Stimulated activated CD8-positive, alpha-beta memory T cell treated with anti-CD3 and anti-CD28 coated beads, Interleukin-7, amount 100 ng/mL, for 4 hours (primary cell): Measurements from ENCODE around the gene TMEM141.
"Not testable (repeated sequence)": the region's sequence is repeated elsewhere in the genome, so short reads cannot be mapped to it uniquely, and the experiment has no call there.

Source experiments
- DNase-seq, 2 donors: peaks; one replicate each; pipeline ENCODE4 v3.0.0-alpha.2; 2020; ENCODE audit warnings: low read depth in 2 of 2

The TMEM141 gene

DNA sequence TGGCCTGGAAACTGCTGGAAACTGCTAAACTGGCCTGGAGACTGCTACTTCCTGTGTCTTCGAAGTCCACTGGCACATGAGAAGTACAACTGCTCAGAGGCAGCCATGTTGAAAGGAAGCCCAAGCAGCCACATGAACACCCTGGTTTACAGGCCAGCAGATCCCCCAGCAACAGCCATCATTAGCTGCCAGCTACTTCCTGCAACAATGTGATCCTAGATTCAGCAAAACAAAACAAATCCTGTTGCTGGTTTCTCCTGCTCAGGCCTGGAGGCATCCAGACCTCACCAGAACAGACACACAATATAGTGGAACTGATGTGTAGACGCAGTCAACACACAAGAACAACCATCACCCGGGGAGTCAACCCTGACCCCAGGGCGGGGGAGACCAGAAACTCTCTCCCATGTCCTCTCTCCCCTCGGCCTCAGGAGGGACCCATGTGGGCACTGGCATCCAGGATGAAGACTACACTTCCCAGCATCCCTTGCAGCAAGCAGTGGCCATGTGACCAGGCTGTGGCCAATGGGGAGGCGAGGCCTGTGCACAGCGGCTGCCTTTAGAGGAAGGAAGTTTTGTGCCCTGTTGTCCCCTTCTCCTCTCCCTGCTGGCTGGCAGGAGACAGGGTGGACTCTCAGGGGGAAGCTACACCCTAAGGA lies 17.6 kb upstream of the TMEM141 start:
- no peak for DNase-seq

DNA sequence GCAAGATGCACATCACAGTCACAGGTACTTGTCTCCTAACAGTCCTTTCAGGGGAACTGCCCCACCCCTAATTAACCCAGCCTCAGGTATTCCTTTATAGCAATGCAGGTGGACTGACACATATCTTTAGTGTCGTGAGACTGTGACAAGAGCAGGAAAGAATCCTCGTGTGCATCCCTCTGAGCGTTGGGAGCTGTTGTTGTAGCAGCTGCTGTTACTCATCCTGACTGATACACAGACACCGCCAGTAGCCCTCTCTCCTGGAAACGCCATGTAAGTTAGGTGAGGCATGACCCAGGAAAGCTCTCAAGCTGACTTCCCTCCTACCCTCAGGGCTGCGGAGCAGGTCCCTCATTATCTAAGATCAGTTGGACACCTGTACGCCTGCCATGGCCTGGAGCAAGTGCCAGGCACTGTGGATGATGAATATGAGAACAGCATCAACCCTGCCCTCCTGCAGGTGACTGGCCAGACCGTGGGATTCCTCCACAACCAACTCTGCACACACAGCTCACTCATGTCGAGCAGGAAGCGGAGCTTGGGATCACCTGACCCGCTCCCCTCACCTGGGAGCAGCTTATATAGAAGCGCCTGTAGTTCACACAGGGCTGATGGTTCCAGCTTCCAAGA lies 16.6 kb upstream of the TMEM141 start:
- no peak for DNase-seq

DNA sequence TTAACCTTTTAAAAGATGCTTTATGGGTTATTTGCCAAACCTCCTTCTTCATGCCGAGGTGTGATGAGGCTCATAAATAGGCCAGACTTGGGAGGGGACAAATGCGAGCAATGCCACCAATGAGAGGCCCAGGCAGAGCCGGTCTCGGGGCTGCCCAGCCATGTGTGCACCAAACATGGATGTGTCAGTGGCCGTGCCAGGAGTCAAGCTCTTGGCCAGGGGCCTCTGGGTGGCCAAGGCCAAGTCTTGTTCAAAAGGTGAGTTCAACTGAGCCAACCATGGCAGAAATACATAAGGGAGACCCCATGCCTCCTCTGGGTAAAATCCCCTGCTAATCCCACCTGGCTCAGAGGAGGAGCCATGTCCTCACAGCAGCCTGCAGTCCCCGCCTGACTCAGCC lies 16.0 kb upstream of the TMEM141 start:
- no peak for DNase-seq

DNA sequence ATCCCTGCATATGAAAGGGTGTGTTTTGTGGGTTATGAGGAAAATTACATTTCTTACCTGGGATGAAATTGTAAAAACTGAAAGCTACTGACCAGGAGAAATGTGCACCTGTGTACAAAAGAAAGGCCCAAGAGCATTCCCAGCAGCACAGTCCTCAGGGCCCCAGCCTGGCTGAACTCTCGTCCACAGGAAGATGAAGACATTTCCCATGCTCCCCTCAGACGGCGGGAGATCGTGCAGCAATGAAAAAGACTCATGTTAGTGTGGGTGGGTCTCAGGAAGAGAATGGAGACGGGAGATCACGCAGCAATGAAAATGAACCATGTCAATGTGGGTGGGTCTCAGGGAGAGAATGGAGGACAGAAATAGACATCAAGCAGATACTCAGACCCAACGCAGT lies 14.2 kb upstream of the TMEM141 start:
- DNase-seq: no peak

DNA sequence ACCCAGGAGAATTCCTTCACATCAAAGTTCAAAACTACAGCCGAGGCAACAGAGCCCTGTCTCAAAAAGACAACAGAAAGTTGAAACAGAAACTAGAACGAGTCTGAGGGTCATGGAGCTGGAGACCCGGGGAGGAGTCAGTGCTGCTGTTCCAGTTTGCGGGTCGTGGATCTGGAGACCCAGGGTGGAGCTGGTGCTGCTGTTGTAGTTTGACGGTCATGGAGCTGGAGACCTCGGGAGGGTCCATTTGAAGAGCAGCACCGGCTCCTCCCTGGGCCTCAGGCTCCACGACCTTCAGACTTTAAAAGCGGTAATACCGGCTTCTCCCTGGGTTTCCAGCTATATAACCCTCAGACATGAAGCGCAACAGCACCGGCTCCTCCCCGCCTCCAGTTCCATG lies 13.8 kb upstream of the TMEM141 start:
- DNase-seq: no peak

DNA sequence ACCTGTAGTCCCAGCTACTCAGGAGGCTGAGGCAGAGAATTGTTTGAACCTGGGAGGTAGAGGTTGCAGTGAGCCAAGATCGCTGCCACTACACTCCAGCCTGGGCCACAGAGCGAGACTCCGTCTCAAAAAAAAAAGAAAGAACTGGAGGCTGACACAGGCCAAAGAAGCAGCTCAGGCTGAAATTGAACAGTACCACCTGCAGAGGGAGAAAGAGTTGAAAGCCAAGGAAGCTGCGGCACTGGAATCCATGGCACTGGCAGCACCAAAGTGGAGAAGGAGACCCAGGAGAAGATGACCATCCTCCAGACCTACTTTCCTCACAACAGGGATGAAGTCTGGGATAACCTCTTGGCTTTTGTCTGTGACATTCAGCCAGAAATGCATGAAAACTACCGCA lies 11.3 kb upstream of the TMEM141 start:
- DNase-seq: no peak

DNA sequence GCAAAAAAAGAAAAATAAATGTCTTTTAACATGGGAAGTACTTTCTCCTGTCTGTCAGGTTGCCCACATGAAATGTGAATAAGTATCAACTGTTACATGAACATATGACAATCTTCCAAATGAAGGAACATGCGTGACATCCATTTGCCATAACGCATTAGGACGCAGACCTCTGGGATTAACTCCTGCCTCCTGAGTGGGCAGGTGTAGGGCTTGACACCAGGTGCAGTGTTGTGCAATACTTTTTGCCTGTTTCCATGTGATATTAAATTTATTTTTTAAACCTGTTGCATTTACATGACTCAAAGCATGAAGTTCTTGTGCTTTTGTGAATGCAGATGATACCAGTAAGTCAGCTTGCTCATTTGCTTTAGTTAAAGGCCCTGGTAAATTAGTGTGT lies 8.7 kb upstream of the TMEM141 start:
- no peak for DNase-seq

DNA sequence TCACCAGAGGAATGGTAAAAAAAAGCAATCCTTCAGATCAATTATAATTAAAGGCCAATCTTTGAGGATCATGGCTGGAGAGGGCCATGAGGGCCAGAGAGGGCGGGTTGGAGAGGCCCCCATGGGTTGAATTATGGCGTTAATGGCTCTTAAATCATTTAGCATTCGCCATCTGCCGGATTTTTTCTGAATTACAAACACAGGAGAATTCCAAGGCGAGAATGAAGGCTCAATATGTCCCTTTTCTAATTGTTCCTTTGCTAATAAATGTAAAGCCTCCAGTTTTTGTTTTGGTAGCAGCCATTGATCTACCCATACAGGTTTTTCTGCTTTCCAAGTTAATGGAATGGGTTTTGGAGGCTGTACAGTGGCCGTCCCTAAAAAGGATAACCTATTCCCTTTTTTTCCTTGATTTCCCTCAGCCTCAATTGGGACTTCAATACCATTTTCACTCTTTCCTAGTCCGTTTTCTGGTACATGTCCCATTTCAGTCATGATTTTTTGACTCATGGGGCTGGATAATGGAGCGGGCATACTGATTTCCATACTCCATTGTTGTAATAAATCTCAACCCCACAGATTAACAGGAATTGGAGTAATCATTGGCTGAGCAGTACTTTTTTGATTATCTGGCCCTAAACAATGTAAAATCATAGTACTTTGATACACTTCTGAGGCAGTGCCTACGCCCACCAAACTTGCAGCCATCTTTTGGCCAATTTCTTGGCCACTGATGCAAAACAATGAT lies 6.7 kb upstream of the TMEM141 start:
- no peak for DNase-seq

DNA sequence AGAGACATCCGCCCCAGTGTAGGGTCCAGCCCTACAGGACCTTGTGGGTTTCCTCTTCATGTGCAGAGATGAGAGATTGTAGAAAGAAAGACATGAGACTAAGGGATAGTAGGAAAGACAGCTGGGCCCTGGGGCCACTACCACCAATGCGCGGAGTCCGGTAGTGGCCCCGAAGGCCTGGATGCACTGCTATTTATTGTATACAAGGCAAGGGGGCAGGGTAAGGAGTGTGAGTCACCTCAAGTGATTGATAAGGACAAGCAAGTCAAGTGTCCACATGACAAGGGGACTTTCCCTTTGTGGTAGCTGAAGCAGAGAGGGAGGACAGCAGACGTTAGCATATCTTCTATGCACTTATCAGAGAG lies 6.2 kb upstream of the TMEM141 start:
- DNase-seq: no peak

DNA sequence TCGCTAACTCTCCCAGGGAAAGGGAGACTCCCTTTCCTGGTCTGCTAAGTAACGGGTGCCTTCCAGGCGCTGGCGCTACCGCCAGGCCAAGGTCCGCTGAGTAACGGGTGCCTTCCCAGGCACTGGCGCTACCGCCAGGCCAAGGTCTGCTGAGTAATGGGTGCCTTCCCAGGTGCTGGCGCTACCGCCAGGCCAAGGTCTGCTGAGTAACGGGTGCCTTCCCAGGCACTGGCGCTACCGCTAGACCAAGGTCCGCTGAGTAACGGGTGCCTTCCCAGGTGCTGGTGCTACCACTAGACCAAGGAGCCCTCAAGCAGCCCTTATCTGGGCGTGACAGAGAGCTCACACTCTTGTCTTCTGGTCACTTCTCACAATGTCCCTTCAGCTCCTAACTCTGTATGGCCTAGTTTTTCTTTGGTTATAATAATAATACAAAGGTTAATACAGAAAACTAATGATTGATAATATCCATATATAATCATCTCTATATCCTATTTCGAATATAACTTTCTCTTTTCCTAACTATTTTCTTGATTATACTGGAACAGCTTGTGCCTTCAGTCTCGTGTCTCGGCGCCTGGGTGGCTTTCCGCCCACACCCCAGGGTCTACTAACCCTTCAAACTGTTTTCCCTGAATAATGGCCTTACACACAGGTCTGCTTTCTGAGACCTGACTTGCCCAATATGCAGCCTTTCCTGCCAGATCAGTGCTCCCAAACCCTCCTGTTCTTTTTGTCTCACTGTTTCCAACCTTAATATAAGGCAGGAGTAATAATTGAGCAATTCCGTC lies 5.4 kb upstream of the TMEM141 start:
- not testable (repeated sequence) for DNase-seq

DNA sequence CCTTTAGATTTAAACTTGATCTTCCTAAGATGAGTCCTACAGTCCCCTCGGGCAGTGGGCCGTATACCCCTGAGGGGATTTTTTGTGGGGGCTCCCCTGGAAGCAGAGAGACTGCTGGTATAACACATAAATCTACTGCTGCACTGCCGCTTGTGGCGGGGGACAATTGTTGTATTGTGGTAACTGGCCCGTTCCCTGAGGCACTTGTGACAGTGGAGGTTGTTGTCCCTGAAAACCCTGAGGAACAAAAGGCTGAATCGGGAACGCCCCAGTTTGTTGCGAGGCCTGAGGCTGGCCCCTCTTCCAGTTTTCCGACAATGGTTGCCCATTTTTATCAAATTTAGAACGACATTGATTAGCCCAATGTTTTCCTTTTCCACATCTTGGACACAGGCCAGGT lies 4.7 kb upstream of the TMEM141 start:
- no peak for DNase-seq

DNA sequence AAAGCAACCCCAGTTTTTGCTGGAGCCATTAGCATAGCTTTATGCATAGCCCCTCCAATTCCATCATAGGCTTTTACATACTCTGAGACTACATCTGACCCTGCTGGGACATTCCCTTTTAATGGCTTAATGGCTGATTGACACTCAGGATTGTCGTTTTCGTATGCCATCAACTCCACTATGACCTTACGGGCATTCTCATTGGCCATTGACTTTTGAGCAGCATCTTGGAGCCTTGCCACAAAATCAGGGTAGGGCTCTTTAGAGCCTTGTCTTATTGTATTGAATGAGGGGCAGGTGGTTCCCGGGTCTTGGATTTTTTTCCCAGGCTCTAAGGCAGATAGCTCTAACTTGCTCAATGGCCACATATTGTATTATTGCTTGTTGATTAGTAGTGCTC lies 4.2 kb upstream of the TMEM141 start:
- DNase-seq: not testable (repeated sequence)

DNA sequence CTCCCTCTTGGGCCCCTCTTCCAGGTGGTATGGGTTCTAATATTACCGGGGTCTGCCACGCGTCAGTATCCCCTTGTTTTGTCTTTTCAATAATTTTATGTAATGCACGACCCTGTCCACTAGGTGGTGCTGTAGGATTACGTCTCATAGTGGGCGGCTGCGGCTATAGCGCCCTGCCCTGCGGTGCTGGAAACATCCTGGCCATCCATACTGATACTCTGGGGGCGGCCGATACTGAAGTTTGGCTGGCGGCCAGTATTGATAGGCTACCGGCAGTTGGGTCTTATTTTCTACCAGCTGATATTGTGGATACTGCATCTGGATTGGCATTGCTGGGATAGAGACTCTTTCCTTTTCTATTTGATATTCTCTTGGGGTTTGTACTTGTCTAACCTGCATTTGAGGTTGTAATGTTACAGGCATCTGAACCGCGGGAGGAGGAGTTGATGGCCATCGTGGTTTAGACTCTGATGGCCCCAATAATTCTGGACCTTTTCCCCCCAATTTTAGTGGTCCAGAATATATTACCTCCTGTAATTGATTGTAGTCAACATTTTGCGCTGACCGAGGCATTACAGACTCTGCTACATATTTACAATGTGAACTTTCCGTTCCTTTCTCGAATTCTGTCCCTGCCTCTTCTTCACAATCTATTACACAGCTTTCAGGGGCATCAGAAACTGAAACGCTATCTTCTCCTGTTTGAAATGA lies 3.3 kb upstream of the TMEM141 start:
- DNase-seq: peak; percentile 42 to 56

DNA sequence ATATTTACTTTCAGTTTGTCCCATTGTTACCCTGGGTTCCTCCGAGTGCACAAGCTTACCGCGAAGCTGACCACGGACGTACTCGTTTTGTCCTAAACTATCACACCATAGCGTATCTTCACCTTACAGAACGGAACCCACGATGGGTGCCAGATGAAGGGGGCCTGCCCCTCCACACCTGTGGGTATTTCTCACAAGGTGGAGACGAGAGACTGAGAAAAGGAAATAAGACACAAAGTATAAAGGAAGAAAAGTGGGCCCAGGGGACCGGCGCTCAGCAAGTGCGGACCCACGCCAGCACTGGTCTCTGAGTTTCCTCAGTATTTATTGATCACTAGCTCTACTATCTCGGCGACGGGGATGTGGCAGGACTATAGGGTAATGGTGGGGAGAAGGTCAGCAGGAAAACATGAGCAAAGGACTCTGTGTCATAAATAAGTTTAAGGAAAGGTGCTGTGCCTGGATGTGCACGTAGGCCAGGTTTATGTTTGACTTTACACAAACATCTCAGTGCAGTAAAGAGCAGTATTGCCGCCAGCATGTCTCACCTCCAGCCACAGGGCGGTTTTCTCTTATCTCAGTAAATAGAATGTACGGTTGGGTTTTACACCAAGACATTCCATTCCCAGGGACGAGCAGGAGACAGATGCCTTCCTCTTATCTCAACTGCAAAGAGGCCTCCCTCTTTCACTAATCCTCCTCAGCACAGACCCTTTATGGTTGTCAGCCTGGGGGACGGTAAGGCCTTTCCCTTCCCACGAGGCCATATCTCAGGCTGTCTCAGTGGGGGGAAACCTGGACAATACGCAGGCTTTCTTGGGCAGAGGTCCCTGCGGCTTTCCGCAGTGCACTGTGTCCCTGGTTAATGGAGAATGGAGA lies 2.3 kb upstream of the TMEM141 start:
- not testable (repeated sequence) for DNase-seq

DNA sequence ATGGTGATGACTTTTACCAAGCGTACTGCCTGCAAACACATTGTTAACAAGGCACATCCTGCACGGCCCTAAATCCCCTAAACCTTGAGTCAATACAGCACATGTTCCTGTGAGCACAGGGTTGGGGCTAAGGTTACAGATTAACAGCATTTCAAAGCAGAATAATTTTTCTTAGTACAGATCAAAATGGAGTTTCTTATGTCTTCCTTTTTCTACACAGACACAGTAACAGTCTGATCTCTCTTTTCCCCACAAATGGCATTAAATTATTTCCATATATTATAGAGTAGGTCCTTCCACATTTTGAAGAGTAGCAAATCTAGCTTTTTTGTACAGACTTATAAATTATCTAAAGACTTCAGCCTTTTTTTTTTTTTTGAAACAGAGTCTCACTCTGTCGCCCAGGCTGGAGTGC lies 1.6 kb upstream of the TMEM141 start:
- no peak for DNase-seq

DNA sequence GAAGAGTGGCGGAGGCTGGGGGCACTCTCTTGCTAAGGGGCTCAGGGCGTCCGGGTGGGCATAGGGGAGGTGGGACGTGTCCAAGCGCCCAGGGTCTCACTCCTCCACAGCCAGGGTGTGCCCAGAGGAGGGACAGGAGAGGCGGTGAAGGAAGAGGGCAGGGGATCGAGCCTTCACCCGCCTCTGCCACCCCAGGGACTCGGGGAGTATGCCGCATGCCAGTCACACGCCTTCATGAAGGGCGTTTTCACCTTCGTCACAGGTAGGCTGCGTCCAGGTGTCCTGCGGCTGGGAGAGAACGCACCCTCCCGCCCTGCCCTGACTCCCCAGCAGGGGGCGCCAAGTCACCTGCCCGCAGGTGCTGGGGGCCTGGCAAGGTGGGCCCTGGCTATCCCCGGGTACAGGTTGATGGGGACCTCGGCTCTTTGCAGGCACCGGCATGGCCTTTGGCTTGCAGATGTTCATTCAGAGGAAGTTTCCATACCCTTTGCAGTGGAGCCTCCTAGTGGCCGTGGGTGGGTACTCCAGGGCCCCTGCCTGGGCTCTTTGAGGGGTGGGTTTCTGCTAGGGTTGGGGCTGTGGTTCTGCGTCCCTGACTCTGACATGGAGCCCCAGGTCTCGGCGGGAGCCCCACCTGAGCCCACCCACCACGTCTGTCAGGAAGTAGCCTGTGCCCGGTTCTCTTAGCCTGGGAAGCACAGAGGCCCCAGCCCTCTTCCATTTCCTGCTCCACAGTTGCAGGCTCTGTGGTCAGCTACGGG lies 552 bp downstream of the TMEM141 start:
- peak; percentile 43 to 46 for DNase-seq

DNA sequence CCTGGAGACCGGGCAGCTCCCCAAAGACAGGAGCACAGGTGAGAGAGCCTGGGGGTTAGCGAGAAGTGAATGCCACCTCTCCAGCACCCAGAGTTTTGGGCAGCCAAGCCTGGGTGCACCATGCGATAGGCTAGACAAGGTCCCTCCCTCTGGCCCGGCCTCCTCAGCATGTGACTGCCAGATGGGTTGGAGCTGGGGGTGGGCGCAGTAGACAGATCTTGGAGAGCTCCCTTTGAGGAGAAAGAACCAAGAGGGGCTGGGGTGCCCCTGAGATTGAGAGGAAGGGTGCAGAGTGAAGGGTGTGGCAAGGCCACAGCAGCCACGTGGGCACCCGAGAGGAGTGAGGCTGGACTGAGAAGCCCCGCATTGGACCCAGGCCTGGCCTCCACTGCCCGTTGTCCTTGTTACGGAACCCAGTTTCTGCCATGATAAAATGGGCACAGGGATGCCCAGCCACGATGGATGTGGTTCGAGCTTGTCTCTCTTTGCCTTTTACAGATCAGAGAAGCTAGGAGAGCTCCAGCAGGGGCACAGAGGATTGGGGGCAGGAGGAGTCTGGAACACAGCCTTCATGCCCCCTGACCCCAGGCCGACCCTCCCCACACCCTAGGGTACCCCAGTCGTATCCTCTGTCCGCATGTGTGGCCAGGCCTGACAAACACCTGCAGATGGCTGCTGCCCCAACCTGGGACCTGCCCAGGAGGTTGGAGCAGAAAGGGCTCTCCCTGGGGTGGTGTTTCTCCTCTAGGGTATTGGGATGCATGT lies 1.4 kb downstream of the TMEM141 start:
- no peak for DNase-seq

DNA sequence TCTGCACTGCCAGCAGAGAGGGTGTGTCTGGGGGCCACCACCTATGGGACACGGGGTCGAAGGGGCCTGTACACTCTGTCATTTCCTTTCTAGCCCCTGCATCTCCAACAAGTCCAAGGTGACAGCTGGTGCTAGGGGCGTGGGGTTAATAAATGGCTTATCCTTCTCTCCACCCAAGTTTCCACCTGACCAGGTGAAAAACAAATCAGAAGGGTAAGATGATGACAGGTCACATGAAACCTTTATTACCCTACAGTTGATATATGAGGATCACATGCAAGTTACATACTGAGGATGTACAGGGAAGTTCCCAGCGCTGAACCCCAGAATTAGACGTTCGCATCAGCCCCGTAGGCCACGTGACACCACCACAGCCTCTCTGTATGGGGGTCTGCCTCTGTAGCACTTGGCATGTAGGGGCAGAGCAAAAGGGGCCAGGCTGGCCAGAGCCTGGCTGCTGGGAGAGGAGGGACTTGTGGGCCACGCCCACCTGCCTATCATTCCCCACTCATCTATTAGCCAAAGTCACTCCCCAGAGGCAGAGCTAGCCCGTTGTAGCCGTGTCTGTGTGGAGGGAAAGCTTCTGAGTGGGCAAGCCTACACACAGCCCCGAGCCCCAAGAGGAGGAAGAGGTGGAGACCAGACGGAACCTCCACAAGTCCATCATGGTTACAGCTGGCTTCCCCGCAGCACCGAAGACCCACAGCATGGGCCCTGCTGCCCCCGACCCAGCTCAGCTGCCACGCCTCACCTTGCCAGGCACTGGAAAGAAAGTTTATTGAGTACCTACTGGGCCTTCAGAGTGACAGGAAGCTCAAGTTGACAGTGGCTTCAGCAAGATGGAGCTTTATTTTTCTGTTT lies 2.2 kb downstream of the TMEM141 start:
- DNase-seq: no peak
